Dedifferentiated amniotic fluid mesenchymal stem cell (primary cell): ENCODE results near the gene ST6GAL1.
"Not testable (repeated sequence)": the region's sequence is repeated elsewhere in the genome, so short reads cannot be mapped to it uniquely, and the experiment has no call there.

Experiments
- DNase-seq: peaks from one replicate; pipeline ENCODE4 v3.0.0-alpha.2; 2016; ENCODE audit errors: extremely low spot score

ST6GAL1 gene

DNA sequence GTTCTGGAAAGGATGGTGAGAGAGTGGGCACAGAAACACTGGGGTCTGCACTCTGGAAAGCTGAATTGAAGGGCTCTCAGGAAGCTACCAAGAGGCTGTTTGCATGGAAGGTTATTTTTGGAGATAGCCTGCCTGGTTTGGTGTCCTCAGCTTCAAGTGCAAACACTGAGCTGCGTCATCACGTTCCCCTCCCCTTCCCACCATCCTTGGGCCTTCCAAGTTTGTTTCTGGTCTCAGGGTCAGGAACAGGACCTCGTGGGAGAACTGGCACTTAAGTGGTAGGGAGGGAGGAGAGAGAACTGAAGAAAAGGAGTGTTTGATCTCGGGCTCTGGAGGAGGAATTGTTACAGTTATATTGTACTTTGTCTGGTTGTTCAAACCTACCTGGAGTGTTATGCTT is 10.6 kb downstream of the ST6GAL1 start:
- no peak for DNase-seq

DNA sequence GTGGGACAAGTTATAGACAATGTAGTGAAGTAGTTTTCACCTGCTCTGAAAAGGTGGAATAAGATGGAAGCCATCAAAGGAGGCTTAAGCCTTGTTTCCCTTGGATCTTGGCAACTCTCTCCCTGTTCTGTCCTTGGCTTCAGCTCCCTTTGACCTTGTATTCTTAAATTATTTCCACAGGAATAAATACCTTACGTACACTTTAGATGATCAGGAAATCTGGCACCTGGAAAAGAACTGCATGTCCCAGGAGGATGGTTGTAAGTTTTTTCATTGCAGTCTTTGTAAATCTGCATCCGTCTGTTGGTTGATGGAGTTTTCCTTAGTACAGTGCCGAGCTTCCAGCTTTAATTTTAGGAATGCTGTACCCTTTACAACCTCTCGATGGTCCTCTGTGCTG is 11.8 kb downstream of the ST6GAL1 start:
- DNase-seq: no peak

DNA sequence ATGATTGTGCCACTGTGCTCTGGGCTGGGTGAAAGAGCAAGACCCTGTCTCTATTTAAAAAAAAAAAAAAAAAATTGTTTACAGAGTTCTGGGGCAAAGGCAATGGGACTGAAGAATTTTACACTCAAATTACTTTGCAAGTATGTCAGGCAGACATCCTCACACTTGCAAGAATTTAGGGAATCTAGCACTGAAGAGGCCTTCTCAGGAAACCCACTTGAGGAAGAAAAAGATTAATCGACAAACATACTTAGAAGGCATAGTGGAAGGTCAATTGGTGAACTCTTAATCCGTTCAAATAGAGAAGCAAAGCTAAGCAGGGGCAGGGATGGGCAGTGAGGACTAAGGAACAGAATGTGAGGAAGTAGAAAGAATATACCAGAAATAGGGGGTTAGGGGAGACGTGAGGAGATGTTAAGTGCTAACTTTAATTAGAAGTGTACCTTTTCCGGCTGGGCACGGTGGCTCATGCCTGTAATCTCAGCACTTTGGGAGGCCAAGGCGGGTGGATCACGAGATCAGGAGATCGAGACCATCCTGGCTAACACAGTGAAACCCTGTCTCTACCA is 15.0 kb downstream of the ST6GAL1 start:
- no peak for DNase-seq

DNA sequence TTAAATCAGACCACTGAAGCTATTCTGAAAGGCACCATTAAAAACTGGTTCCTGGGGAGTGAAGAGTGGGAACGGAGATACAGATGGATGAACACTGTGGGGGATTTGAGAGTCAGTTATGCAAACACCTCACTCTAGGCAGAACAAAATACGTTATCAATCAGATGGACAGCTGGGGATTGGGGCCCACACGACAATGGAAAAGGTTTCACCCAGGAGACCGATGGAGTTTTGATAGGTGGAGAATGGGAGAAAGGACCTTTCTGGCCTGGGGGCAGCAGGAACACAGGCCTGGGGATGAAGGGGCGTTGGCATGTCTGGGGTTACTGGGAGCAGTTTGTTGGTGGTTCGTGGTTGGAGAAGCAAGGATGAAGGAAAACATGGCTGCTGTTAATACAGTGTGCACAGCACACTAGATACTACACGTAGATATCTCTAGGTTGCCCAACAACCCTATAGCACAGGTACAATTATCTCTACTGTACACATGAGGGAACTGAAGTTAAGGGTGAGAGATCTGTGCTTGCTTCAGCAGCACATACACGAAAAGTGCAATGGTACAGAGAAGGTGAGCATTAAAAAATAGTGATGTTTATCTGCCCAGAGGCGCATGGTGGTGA is 16.5 kb downstream of the ST6GAL1 start:
- DNase-seq: no peak

DNA sequence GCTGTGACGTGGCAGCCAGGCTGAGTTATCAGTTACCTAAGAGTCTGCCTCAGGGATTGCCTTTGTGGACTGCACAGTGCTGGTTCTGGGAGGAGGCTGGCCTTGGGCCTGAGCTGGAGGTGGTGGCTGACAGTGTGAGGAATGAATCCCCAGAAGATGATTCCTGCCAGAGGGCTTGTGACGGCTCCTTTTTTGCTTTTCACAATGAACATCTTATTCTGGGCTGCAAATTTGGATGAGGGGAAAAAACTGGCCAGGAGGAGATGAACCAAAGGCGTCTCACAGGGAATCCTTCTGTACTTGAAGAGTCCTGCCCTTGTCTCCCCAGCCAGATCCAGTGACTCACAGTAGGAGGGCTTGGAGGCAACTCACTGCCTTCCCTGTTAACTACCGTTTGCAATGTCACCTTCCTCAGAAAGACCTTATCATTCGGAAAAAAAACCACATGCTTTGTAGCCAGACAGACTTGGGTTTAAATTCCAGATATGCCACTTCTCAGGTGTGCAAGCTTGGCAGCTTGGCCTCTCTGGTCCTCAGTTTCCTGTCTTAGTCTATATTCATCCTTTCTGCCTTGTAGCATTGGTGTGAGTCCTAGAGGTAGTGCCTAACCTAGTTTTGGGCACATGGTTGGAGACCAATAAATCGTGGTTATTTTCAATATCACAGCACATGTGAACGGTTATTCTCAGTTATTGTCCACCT is 19.1 kb downstream of the ST6GAL1 start:
- no peak for DNase-seq

DNA sequence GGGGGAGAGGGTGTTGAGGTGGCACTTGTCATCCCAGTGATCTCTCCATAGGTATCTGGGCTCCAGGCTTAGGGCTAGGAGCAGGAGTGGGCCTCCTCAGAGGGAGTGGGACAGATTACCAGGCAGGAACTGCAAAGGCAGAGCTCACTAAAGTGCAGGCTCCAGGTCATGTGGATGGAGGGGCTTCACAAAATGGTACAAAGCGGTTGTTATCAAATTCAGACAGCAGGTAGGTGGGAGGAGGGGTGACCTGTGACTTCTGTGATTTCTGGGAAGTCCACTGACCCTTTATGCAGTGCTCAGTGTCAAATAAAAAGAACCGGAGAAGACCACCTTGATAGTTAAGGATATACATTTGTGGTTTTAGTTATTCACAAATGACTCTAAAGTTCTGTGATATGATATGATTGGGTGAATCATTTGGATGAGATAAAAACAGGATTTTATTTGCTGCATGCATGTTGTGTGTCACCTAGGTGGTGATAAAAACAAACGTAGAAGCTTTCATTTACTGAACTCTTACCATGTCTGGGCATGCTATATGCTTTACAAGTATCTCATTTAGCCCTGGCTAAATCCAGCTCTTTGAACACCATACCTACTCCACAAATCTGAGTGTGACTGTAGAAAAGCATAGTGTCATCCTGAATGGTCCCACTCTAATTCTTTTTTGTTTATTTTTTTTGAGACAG is 20.2 kb downstream of the ST6GAL1 start:
- DNase-seq: no peak

DNA sequence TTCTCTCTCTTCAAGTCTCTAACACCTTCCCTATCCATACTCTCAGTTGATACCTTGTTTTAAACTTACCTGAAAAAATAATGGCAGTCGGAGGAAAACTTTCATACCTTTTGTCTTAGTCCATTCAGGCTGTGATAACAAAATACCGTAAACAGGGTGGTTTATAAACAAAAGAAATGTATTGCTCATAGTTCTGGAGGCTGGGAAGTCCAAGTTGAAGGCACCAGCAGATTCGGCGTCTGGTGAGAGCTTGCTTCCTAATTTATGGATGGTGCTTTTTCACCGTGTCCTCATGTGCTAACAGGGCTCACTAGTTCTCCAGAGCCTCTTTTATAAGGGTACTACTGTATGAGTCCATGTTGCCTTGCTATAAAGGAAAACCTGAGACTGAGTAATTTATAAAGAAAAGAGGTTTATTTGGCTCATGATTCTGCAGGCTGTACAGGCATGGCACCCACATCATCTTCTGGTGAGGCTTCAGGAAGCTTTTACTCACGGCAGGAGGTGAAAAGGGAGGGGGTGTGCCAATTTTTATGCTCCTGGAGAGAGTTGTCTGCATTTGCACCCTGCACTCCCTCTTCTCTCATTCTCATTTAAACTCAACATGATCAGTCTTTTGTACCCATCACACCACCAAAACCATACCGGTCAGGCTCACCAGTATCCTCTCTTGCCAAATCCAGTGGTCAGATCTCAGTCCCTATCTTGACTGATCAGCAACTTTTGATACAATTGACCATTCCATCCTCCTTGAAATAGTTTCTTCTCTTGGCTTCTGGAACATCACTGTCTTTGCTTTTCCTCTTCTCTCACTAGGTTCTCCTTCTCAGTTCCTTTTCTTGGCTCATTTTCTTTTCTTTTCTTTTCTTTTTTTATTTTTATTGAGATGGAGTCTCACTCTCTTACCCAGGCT is 21.6 kb downstream of the ST6GAL1 start:
- no peak for DNase-seq

DNA sequence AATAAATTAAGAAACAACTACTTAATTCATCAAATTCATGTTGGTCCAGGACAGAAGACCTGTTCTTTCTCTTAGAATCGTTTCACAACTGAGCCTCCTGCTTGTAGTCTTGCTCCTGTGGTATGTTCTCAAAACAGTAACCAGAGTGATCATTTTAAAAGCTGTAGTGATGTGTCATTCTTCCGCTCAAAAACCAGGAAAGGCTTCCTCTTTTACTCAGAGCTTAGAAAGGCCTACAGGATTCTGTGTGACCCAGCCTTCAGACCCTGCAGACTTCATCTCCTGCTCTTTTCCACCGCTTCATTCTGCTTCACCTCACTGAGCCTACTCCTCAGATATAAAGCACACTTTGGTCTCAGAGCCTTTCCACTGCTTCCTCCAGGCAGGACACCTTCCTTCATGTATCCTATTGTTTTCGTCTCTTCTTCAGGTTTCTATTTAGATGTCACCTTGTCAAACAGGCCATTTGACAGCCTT is 22.7 kb downstream of the ST6GAL1 start:
- DNase-seq: no peak

DNA sequence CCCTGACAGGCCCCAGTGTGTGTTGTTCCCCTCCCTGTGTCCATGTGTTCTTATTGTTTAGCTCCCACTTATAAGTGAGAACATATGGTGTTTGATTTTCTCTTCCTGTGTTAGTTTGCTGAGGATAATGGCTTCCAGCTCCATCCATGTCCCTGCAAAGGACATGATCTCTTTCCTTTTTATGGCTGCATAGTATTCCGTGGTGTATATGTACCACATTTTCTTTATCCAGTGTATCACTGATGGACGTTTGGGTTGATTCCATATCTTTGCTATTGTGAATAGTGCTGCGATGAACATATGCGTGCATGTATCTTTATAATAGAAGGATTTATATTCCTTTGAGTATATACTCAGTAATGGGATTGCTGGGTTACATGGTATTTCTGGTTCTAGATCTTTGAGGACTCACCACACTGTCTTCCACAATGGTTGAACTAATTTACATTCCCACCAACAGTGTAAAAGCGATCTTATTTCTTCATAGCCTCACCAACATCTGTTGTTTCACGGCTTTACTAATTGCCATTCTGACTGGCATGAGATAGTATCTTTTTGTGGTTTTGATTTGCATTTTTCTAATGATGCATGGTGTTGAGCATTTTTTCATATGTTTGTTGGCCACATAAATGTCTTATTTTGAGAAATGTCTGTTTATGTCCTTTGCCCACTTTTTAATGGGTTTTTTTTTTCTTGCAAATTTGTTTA is 23.8 kb downstream of the ST6GAL1 start:
- not testable (repeated sequence) for DNase-seq

DNA sequence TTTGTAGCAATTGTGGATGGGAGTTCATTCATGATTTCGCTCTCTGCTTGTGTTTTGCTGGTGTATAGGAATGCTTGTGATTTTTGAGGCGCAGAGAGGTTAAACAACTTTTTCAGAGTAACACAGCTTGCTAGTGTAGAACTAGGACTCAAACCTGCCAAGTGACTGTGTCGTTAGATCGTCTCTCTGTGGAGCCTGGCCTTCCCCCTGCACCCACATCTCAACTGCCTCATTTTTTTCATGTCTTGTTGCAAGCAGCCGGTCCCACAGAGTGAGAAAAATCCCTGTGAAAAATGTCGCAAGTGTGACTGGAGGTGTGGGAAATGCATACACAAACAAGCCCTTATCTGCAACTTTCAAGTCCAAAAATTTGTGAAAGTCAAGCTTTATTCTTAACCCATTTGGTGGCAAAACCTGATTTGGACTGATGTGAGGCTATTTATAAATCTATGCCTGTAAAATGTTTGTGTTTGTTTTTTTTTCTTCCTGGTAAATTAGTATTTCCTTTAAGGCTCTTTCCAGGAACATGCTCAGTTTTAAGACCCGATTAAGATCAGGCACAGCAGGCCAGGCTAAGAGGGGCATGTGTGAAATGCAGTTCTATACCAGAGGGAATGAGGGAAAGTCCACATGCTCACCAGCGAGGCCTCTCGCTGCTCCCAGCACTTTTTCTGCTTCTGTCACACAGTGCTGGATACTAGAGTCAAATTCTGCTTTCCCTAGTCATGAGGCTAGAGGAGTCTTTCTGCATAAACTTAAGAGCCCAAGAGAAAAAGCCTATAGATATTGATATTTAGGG is 25.8 kb downstream of the ST6GAL1 start:
- no peak for DNase-seq

DNA sequence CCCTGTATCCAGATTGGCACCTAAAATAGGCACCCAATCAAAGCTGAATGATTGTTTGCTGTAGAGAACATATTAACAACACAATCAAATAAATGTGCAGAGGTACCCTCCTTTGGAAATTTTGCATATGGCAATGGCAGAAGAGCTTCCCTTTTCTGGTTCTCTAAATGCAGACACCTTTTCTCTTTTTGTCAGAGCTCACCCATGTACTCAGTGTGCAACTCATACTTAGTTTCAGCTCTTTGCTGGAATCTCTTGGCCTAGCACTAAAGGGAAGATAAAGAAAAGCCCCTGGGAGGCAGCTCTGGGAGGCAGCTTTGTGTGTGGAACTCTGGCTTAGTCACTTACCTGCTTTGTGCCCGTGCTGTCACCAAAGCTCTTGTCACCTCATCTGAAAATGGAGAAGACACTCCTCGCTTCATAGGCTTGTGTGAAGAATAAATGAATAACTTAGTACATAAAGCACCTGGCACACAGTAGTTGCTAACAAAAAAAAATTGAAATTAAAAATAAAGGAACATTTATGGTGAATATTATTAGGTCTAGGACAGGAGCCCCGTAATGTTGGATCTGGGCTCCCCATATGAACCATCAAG is 28.8 kb downstream of the ST6GAL1 start:
- DNase-seq: no peak

DNA sequence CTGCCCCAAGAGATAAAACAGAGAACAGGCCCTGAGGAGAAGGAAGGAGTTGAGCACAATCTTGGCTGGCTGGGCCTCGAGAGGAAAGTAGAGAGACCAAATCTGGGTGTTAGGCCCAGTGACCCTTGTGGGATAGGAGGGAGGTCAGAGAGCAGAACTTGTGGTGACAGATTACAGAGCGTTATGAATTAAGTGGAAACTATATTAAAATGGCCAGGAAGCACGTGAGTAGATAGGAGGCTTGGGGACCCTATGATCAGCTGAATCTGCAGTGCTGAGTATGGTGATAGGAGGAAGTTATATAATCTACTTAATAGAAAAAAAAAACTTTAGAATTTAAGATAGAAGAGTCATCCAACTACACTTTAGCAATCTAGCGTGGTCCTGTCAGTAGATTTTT is 30.0 kb downstream of the ST6GAL1 start:
- DNase-seq: no peak

DNA sequence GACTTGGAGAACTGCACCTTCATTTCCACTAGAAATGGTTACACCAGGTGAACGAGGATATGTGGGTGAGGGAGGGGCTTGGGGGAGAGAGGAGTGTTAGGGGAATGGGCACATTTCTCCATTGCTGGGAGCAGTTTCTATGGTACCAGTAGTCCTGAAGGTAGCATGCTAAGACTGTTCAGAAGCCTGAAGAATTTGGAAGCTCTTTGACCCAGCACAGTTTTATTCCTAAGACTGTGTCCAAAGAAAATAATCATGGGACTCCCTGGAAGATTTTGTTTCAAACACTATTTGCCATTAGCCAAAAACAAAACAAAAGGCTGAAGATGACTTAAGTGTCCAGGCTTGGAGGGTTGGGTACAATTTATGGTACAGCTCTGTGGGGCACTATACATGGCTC is 32.1 kb downstream of the ST6GAL1 start:
- no peak for DNase-seq

DNA sequence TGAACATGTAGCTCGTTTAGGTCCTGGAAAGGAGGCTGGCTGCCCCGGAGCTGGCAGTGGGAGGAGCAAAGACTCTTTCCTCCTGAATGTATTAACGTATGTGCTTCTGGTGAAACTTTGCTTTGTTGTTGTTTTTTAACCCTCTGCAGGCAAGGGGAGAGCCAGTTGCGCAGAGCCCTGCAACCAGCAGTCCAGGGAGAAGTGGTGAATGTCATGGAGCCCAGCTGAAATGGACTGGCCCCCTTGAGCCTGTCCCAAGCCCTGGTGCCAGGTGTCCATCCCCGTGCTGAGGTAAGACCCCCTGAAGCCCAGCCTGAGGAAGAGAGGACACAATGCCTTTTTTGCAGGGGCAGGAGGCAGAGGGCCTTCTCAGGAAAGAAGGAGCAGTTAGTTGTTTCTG is 33.3 kb downstream of the ST6GAL1 start:
- DNase-seq: no peak

DNA sequence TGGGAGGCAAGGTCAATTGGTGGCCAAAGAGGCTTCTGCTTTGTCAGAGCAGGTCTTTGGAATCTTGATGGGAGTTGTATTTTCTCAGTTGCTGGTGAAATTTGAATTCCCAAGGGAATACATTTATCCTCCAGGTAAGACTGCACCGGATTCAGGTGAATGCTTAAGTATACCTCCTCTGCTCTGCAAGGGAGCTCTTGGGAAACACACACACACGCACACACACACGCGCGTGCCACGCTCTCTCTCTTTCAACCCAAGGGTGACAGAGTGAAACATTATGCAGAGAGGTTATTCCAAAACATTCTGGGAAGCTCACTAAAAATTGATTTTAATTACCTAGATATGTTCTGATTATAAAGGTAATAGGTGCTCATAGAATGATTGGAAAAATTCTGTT is 33.7 kb downstream of the ST6GAL1 start:
- no peak for DNase-seq

DNA sequence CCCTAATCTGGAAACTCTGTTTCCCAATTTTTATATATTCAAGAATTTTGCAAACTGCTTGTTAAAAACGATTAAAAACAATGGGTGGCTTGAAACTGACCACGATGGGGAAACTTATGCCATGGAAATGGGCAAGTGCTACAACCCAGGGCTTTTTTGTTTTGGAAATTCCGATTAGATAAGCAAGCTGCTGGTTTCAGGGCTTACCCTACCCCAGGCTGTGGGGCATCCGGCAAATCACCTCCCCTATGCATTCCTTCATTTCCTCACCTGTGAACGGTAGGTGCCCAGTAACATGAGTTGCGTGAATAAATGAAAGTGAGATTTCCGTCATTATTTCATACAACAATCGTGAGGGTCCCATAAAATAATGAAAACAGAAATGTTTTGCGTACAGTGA is 34.3 kb downstream of the ST6GAL1 start:
- DNase-seq: no peak

DNA sequence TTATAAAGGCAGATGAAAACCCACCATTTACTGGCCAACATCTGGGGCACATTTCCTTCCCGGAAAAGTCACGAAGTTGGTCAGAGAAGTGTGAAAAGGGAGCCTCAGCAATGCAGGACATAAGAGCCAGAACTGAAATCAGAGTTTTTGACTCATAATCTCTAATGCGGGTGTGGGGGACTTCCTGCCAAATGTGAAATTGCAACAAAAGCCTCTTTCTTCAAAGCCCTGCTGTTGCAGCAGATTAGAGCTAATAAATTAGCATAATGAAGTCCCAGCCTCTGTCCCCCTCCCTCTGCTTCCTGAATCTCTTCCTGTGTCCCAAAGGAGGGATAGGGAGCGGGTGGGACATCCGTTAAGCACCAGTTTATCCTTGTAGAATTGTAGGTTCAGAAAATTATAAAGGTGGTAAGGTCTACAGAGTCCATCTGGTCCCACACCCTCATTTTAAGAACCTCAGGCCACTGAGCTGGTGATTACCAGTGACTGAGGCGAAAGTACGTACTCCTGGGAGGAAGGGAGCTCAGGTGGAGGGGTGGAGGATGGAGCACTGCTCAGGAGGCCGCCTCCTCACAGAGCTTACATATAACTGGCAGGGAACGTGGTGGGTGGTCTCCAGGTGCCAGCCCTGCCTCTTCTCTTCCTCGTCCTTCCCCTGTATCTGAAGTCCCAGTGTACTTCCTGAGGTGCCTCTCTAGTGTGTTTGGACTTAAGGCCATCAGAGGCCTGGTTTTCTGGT is 35.0 kb downstream of the ST6GAL1 start:
- DNase-seq: no peak

DNA sequence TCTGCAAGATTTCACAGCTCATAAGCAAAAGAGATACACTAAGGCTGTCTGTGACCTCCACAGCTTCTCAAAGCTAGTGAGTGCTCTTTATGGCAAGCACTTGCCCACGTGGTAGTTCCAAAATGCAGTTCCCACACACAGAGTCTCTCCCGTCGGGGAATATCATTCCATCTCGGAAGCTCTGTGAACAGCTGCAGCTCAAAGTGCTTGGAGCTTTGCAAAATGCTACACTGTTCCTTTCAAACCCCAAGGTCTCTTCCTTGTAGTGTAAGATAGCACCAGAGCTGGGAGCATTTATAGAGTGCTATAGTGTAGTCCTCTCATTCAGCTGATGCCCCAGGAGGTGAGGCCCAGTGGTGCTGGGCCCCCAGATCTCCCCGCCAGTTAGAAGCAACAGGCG is 36.1 kb downstream of the ST6GAL1 start:
- no peak for DNase-seq

DNA sequence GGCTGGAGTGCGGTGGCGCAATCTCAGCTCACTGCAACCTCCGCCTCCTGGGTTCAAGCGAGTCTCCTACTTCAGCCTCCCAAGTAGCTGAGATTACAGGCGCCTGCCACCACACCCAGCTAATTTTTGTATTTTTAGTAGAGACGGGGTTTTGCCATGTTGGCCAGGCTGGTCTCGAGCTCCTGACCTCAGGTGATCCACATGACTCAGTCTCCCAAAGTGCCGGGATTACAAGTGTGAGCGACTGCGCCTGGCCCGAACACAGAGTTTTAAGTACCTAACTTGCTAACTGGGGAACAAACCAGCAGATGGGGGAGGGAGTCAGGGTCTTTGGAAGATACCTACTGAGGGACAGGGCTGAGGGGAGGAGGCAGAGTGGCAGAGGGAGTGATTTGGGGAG is 36.9 kb downstream of the ST6GAL1 start:
- DNase-seq: not testable (repeated sequence)
